ENCODE data around the gene SAMD4A.
"Not testable (repeated sequence)": the region's sequence is repeated elsewhere in the genome, so short reads cannot be mapped to it uniquely, and the experiment has no call there.

The SAMD4A gene

GRCh38 chr14:54798465-54799124 lies 231.7 kb downstream of the SAMD4A start:
- no peak for DNase-seq
- H3K36me3 ChIP-seq (ENCODE audit: control insufficient read depth, insufficient read depth, low read length) = no peaks in the 10 kb centered on the region
- H3K27me3 ChIP-seq (replicated peaks; ENCODE audit: control insufficient read depth, insufficient read depth, low read length, poor library complexity, severe bottlenecking) = no peaks in the 10 kb centered on the region
- H3K4me3 ChIP-seq (ENCODE audit: insufficient read depth, low read depth, low read length, poor library complexity, severe bottlenecking) = no peak overlapping the region
- no peaks in the 10 kb centered on the region for H3K9me3 ChIP-seq (ENCODE audit: control insufficient read depth, low read length)
- H3K4me1 ChIP-seq (ENCODE audit: control insufficient read depth, insufficient read depth, low read length, poor library complexity, severe bottlenecking) = no peaks in the 10 kb centered on the region
- no peak overlapping the region for H3K27ac ChIP-seq (ENCODE audit: insufficient read depth, low read length, poor library complexity, severe bottlenecking)

DNA sequence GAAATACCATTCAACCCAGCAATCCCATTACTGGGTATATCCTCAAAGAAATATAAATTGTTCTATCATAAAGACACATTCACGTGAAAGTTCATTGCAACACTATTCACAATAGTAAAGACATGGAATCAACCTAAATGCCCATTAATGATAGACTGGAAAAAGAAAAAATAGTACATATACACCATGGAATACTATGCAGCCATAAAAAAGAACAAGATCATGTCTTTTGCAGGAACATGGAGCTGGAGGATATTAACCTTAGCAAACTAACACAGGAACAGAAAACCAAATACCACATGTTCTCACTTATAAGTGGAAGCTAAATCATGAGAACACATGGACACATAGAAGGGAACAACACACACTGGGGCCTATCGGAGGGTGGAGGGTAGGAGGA lies 234.6 kb downstream of the SAMD4A start:
- not testable (repeated sequence) for H3K4me3 ChIP-seq (ENCODE audit: insufficient read depth, low read depth, low read length, poor library complexity, severe bottlenecking); H3K27me3 ChIP-seq (replicated peaks; ENCODE audit: control insufficient read depth, insufficient read depth, low read length, poor library complexity, severe bottlenecking); H3K36me3 ChIP-seq (ENCODE audit: control insufficient read depth, insufficient read depth, low read length); H3K4me1 ChIP-seq (ENCODE audit: control insufficient read depth, insufficient read depth, low read length, poor library complexity, severe bottlenecking); H3K9me3 ChIP-seq (ENCODE audit: control insufficient read depth, low read length); H3K27ac ChIP-seq (ENCODE audit: insufficient read depth, low read length, poor library complexity, severe bottlenecking); DNase-seq

GRCh38 chr14:54803396-54803795 lies 236.5 kb downstream of the SAMD4A start:
- Histone ChIP-seq H3K27me3 (replicated peaks; ENCODE audit: control insufficient read depth, insufficient read depth, low read length, poor library complexity, severe bottlenecking) (no peaks in the 10 kb centered on the region), H3K4me1 (ENCODE audit: control insufficient read depth, insufficient read depth, low read length, poor library complexity, severe bottlenecking) (no peaks in the 10 kb centered on the region), H3K9me3 (ENCODE audit: control insufficient read depth, low read length) (no peaks in the 10 kb centered on the region), H3K27ac (ENCODE audit: insufficient read depth, low read length, poor library complexity, severe bottlenecking) (no peak overlapping the region), H3K36me3 (ENCODE audit: control insufficient read depth, insufficient read depth, low read length) (no peaks in the 10 kb centered on the region), H3K4me3 (ENCODE audit: insufficient read depth, low read depth, low read length, poor library complexity, severe bottlenecking) (no peak overlapping the region)
- DNase-seq = peak in 2 of 3 donors; percentile 6 to 11

GRCh38 chr14:54803926-54804537 lies 237.1 kb downstream of the SAMD4A start:
- no peak overlapping the region for H3K27ac ChIP-seq (ENCODE audit: insufficient read depth, low read length, poor library complexity, severe bottlenecking)
- DNase-seq = no peak
- no peaks in the 10 kb centered on the region for H3K9me3 ChIP-seq (ENCODE audit: control insufficient read depth, low read length)
- no peaks in the 10 kb centered on the region for H3K4me1 ChIP-seq (ENCODE audit: control insufficient read depth, insufficient read depth, low read length, poor library complexity, severe bottlenecking)
- H3K27me3 ChIP-seq (replicated peaks; ENCODE audit: control insufficient read depth, insufficient read depth, low read length, poor library complexity, severe bottlenecking) = no peaks in the 10 kb centered on the region
- H3K4me3 ChIP-seq (ENCODE audit: insufficient read depth, low read depth, low read length, poor library complexity, severe bottlenecking) = no peak overlapping the region
- H3K36me3 ChIP-seq (ENCODE audit: control insufficient read depth, insufficient read depth, low read length) = no peaks in the 10 kb centered on the region

DNA sequence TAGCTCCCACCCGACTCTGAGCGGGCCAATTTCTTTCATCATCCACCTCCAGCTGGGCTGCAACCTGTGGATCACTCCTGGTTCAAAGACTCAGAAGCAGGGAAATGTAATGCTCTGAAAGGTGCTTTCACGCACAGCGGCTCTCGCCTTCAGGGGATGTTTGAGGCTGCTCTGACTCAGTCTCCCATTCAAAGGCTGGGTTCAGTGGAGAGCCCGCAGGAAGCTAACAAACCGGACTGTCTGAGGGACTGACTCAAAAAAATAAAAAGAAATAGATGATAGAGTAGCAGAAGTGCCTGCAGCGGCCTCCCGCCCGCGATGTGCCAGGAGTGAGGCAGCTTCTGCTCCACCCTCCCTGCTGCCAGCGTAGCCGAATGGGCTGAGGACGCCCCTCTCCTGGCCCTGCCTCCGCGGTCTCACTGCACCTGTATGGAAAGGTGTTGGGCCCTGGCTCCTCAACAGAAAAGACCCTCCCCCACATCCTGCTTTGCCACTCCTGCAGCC lies 237.7 kb downstream of the SAMD4A start:
- H3K27ac ChIP-seq (ENCODE audit: insufficient read depth, low read length, poor library complexity, severe bottlenecking) = no peak overlapping the region
- H3K36me3 ChIP-seq (ENCODE audit: control insufficient read depth, insufficient read depth, low read length) = no peaks in the 10 kb centered on the region
- H3K9me3 ChIP-seq (ENCODE audit: control insufficient read depth, low read length) = no peaks in the 10 kb centered on the region
- H3K4me1 ChIP-seq (ENCODE audit: control insufficient read depth, insufficient read depth, low read length, poor library complexity, severe bottlenecking) = no peaks in the 10 kb centered on the region
- H3K4me3 ChIP-seq (ENCODE audit: insufficient read depth, low read depth, low read length, poor library complexity, severe bottlenecking) = no peak overlapping the region
- no peaks in the 10 kb centered on the region for H3K27me3 ChIP-seq (replicated peaks; ENCODE audit: control insufficient read depth, insufficient read depth, low read length, poor library complexity, severe bottlenecking)
- no peak for DNase-seq

GRCh38 chr14:54805070-54805444 lies 238.1 kb downstream of the SAMD4A start:
- H3K36me3 ChIP-seq (ENCODE audit: control insufficient read depth, insufficient read depth, low read length) = no peaks in the 10 kb centered on the region
- no peaks in the 10 kb centered on the region for H3K9me3 ChIP-seq (ENCODE audit: control insufficient read depth, low read length)
- H3K27me3 ChIP-seq (replicated peaks; ENCODE audit: control insufficient read depth, insufficient read depth, low read length, poor library complexity, severe bottlenecking) = no peaks in the 10 kb centered on the region
- H3K4me3 ChIP-seq (ENCODE audit: insufficient read depth, low read depth, low read length, poor library complexity, severe bottlenecking) = no peak overlapping the region
- no peak overlapping the region for H3K27ac ChIP-seq (ENCODE audit: insufficient read depth, low read length, poor library complexity, severe bottlenecking)
- no peak for DNase-seq
- H3K4me1 ChIP-seq (ENCODE audit: control insufficient read depth, insufficient read depth, low read length, poor library complexity, severe bottlenecking) = no peaks in the 10 kb centered on the region

GRCh38 chr14:54805445-54806322 lies 238.8 kb downstream of the SAMD4A start:
- DNase-seq = peak; percentile 32 to 50 (median 41)
- H3K27me3 ChIP-seq (replicated peaks; ENCODE audit: control insufficient read depth, insufficient read depth, low read length, poor library complexity, severe bottlenecking) = no peaks in the 10 kb centered on the region
- H3K4me1 ChIP-seq (ENCODE audit: control insufficient read depth, insufficient read depth, low read length, poor library complexity, severe bottlenecking) = no peaks in the 10 kb centered on the region
- H3K27ac ChIP-seq (ENCODE audit: insufficient read depth, low read length, poor library complexity, severe bottlenecking) = no peak overlapping the region
- no peaks in the 10 kb centered on the region for H3K9me3 ChIP-seq (ENCODE audit: control insufficient read depth, low read length)
- H3K4me3 ChIP-seq (ENCODE audit: insufficient read depth, low read depth, low read length, poor library complexity, severe bottlenecking) = no peak overlapping the region
- H3K36me3 ChIP-seq (ENCODE audit: control insufficient read depth, insufficient read depth, low read length) = no peaks in the 10 kb centered on the region

DNA sequence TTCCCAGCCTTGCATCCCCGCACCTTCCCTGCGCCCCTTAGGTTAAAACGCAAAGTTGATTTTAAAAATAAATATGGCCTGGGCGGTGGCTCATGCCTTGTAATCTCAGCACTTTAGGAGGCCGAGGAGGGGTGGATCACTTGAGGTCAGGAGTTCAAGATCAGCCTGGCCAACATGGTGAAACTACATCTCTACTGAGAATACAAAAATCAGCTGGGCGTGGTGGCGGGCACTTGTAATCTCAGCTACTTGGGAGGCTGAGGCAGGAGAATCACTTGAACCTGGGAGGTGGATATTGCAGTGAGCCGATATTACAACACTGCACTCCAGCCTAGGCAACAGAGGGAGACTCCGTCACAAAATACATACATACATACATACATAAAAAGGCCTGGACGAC lies 239.7 kb downstream of the SAMD4A start:
- DNase-seq = no peak
- Histone ChIP-seq H3K4me3 (ENCODE audit: insufficient read depth, low read depth, low read length, poor library complexity, severe bottlenecking) (no peak overlapping the region), H3K4me1 (ENCODE audit: control insufficient read depth, insufficient read depth, low read length, poor library complexity, severe bottlenecking) (no peaks in the 10 kb centered on the region), H3K36me3 (ENCODE audit: control insufficient read depth, insufficient read depth, low read length) (no peaks in the 10 kb centered on the region), H3K27me3 (replicated peaks; ENCODE audit: control insufficient read depth, insufficient read depth, low read length, poor library complexity, severe bottlenecking) (no peaks in the 10 kb centered on the region), H3K27ac (ENCODE audit: insufficient read depth, low read length, poor library complexity, severe bottlenecking) (no peak overlapping the region), H3K9me3 (ENCODE audit: control insufficient read depth, low read length) (no peaks in the 10 kb centered on the region)

DNA sequence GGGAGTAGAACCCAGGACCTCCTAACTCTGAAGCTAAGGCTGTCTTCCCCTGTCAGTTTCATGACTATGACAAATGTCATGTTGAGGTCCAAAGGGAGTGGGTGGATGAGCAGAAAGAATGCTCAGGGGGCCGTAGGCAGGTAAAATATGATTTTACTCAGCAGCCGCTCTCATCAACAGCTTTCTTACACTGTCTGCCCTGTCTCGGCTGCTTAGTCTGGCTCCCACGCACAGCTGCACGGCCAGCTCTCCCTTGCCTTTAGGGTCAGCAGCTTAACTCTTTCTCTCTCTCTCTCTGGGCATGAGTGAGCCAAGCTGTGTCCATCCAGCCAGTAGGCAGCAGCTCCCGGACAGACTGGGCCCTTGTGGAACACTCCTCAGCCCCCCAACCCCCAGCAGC lies 240.5 kb downstream of the SAMD4A start:
- Histone ChIP-seq H3K4me3 (ENCODE audit: insufficient read depth, low read depth, low read length, poor library complexity, severe bottlenecking) (no peak overlapping the region), H3K27ac (ENCODE audit: insufficient read depth, low read length, poor library complexity, severe bottlenecking) (no peak overlapping the region), H3K9me3 (ENCODE audit: control insufficient read depth, low read length) (no peaks in the 10 kb centered on the region), H3K4me1 (ENCODE audit: control insufficient read depth, insufficient read depth, low read length, poor library complexity, severe bottlenecking) (no peaks in the 10 kb centered on the region), H3K27me3 (replicated peaks; ENCODE audit: control insufficient read depth, insufficient read depth, low read length, poor library complexity, severe bottlenecking) (no peaks in the 10 kb centered on the region), H3K36me3 (ENCODE audit: control insufficient read depth, insufficient read depth, low read length) (no peaks in the 10 kb centered on the region)
- DNase-seq = no peak

DNA sequence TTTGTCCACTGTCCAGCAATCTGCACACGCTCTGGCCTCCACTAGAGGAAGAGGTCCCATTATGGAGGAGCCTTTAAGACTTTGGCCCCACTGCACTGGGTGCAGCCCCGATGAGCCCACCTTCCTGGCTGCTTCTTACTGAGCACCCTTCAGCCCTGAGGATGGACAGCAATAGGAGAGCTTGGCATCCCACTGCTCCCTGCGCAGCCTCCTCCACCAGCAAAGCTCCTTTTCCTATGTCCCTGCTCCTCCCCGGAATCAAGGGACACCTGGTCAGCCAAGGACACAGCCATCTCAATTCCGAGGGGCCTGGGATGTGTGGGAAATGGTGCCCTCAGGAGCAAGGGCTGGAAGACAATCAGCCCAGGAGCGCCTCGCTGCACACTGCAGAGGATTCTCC lies 241.0 kb downstream of the SAMD4A start:
- no peaks in the 10 kb centered on the region for H3K36me3 ChIP-seq (ENCODE audit: control insufficient read depth, insufficient read depth, low read length)
- H3K4me1 ChIP-seq (ENCODE audit: control insufficient read depth, insufficient read depth, low read length, poor library complexity, severe bottlenecking) = no peaks in the 10 kb centered on the region
- no peaks in the 10 kb centered on the region for H3K9me3 ChIP-seq (ENCODE audit: control insufficient read depth, low read length)
- H3K4me3 ChIP-seq (ENCODE audit: insufficient read depth, low read depth, low read length, poor library complexity, severe bottlenecking) = no peak overlapping the region
- DNase-seq = no peak
- H3K27me3 ChIP-seq (replicated peaks; ENCODE audit: control insufficient read depth, insufficient read depth, low read length, poor library complexity, severe bottlenecking) = no peaks in the 10 kb centered on the region
- no peak overlapping the region for H3K27ac ChIP-seq (ENCODE audit: insufficient read depth, low read length, poor library complexity, severe bottlenecking)
